ENCODE data around the gene KMT5C.
A peak's percentile ranks its signal among the peaks of the same experiment; 100 is the strongest.

KMT5C gene

GRCh38 chr19:55319785-55320184, 19.9 kb upstream of the KMT5C start:
- no peak for DNase-seq (ENCODE audit: low spot score)

DNA sequence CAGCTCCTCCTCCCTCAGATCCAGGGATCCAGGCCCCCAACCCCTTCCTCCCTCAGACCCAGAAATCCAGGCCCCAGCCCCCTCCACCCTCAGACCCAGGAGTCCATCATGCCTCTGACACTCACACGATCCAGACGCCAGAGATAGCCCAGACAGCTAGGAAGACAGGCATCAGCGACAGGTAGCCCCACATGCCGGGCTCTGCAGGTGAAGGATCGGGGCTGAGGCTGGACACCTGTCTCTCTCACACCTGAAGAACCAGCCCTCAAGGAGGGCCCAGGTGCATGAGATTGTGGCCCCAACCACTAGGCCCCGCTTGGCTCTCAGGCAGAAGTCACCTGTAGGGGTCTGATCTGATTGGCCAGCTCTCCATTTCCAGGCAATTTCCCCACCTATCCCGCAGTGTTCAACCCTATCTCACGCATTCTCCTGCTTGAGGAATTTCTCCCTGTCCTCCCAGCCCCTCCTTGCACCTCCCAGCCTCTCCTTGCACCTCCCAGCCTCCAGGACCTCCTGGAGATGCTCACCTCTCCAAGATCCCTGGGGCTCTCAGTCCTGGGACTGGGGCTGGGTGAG, 18.7 kb upstream of the KMT5C start:
- no peak for DNase-seq (ENCODE audit: low spot score)

DNA sequence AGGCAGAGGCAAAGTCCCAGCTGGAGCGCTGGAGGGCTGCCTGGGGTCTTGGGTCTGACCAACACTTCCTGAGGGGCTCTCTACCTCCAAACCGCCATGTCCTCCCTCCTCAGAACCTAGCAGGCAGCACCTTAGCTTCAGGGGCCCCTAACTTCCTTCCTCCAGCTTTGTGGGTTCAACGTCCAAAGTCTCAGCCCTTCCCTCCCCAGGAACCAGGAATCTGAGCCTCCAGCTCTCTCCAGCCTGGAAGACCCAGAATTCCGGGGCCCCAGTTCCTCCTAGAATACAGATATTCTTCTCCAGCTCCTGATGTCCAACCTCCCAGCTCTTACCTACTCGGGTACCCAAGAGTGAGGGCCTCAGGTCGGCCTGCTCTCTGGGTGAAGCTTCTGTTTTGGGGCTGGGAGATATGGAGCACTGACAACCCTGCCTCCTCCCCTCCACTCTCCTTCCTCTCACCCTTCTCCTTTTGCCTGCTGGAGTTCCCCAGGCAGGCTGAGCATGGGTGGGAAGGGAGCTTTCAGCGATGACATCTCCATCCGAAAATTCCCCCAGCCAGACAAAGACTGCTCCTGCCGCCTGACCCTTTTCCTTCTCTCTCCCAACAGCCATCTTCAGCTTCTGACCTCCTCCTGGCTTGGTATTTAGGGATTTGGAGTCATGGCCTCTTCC, 18.1 kb upstream of the KMT5C start:
- no peak for DNase-seq (ENCODE audit: low spot score)

GRCh38 chr19:55322204-55322885, 17.3 kb upstream of the KMT5C start:
- DNase-seq (ENCODE audit: low spot score), result no peak

- DNase-seq (ENCODE audit: low spot score), result no peak
These were observed 15.0 kb upstream of the KMT5C start for GRCh38 chr19:55324662-55325061.

- no peak for DNase-seq (ENCODE audit: low spot score)
These were observed 14.5 kb upstream of the KMT5C start, which contains the start of gene TMEM150B for GRCh38 chr19:55325172-55325571. TMEM150B (minus strand) TSS chr19:55325341; CDS start chr19:55321036, 4,305 bp downstream.

- peak; percentile 44 for DNase-seq (ENCODE audit: low spot score)
These were observed 10.8 kb upstream of the KMT5C start for GRCh38 chr19:55328774-55329318.

DNA sequence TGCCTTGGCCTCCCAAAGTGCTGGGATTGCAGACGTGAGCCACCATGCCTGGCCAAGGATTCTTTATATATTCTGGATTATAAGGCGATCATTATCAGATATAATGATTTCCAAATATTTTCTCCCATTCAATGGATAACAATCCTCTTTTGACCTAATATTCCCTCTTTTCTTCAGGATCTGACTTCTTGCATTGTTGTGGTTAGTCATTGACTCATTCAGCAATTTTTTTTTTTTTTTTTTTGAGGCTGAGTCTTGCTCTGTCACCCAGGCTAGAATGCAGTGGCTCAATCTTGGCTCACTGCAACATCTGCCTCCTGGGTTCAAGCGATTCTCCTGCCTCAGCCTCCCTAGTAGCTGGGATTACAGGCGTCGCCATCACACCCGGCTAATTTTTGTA, 9.9 kb upstream of the KMT5C start:
- DNase-seq (ENCODE audit: low spot score), result peak; percentile 52

DNA sequence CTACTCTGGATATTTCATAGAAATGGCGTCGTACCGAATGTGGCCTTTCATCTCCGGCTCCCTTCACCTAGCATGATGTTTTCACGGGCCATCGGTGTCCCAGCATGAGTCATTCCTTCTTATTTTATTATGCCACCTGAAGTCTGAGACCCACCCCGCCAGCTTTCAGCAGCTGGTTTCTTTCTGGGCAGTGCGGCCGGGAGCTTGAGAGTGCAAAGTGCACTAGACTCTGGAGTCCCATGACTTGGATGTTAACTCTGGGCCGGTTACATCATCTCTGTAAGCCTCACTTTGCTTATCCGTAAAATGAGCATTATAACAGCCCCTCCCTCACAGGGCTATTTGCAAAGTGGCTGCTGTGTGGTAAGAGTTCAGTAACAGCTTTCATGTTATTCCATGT, 5.8 kb upstream of the KMT5C start:
- DNase-seq (ENCODE audit: low spot score), result no peak

- DNase-seq (ENCODE audit: low spot score), result no peak
These were observed 3.6 kb upstream of the KMT5C start for GRCh38 chr19:55336101-55336500.

DNA sequence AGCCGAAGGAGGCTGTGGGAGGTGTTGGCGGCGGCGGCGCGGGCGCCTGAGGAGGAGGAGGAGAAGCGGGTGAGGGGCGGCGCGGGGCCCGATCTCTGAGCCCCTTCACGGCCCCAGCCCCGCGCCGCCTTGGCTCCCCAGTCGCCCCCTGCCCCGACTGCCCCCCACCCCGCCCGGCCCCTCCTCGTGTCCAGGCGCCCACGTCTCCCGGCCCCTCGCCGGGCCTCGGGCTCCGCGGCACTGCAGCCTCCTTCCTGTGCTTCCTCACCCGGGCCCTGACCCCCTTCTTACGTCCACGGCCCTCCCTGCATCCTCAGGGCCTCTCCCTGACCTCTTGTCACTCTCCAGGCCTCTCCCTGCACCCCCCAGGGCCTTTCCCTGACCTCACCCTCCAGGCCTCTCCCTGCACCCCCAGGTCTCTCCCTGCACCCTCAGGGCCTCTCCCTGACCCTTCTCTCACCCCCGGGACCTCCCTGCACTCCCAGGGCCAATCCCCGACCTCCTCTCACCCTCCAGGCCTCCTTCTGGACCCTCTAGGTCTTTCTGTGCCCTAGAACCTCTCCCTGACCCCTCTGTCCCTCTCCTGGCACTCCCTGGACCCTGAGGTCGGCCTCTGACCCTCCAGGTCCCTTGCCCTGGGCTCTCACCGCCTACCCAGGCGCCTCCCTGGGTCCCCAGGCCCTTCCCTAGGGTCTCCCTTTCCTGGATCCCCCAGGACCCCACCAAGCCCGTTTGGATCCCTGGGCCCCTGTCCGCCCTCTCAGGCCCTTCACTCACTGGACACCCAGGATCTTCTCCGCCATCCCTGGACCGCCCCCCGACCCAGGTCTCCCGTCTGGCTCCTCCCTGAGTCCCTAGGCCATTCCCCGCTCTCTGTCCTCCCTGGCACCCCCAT, 460 bp downstream of the KMT5C start:
- DNase-seq (ENCODE audit: low spot score), result peak; percentile 54

- DNase-seq (ENCODE audit: low spot score), result peak; percentile 24
These were observed 1.1 kb downstream of the KMT5C start for GRCh38 chr19:55340784-55341147.

DNA sequence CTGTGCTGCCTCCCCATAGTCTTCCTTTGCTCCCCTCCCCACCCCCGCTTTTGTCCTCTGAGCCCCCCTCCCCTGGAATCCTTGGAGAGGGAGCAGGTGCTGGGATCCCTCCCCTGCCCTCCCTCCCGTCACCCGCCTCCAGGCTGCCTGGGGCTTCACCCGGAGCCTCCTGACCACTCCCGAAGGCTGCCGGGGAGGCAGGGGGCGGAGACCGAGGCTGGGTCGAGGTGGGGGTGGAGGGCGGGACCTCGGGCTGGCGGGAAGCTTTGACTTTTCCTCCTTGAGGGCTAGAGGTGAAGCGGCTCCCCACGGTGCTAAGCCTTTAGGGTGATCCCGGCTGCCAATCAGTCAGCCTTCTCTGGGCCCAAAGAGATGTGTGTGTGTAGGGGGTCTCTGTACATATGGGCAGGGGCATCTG, 1.5 kb downstream of the KMT5C start:
- DNase-seq (ENCODE audit: low spot score), result peak; percentile 72

DNA sequence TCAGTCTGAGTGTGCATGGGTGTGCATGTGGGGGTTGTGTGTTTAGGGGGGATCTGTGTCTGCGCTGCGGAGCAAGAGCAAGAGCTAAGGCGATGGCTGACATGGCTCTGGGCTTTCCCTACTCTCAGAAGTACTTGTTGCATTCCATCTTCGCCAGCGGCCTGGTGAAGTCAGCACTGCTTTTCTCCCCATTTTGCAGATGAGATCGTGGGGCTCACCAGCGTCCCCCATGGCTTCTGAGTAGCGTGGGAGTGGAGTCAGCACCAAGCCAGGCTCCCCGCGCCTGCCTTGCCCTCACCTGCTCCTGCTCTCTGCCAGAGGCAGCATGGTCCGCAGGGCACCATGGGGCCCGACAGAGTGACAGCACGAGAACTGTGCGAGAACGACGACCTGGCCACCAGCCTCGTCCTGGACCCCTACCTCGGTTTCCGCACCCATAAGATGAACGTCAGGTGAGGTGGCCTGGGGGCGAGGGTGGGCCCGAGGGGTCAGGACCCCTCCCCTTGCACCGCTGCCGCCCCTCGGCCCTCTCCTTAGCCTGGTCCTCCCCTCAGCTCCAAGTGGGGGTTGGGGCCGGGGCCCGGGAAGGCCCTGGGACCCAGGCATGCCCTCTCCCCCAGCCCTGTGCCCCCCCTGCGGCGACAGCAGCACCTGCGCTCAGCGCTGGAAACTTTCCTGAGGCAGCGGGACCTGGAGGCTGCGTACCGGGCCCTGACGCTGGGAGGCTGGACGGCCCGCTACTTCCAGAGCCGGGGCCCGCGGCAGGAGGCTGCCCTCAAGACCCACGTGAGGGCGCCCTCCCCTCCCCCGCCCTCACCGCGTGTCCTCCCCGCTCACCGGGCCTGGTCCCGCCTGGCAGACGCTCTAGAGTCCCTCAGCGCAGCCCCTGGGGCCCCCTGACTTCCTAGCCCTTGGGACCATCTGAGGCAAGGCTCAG, 2.2 kb downstream of the KMT5C start:
- DNase-seq (ENCODE audit: low spot score), result no peak

- DNase-seq (ENCODE audit: low spot score), result no peak
These were observed 4.8 kb downstream of the KMT5C start for GRCh38 chr19:55344444-55344843.

GRCh38 chr19:55345101-55345817, 5.6 kb downstream of the KMT5C start:
- no peak for DNase-seq (ENCODE audit: low spot score)

DNA sequence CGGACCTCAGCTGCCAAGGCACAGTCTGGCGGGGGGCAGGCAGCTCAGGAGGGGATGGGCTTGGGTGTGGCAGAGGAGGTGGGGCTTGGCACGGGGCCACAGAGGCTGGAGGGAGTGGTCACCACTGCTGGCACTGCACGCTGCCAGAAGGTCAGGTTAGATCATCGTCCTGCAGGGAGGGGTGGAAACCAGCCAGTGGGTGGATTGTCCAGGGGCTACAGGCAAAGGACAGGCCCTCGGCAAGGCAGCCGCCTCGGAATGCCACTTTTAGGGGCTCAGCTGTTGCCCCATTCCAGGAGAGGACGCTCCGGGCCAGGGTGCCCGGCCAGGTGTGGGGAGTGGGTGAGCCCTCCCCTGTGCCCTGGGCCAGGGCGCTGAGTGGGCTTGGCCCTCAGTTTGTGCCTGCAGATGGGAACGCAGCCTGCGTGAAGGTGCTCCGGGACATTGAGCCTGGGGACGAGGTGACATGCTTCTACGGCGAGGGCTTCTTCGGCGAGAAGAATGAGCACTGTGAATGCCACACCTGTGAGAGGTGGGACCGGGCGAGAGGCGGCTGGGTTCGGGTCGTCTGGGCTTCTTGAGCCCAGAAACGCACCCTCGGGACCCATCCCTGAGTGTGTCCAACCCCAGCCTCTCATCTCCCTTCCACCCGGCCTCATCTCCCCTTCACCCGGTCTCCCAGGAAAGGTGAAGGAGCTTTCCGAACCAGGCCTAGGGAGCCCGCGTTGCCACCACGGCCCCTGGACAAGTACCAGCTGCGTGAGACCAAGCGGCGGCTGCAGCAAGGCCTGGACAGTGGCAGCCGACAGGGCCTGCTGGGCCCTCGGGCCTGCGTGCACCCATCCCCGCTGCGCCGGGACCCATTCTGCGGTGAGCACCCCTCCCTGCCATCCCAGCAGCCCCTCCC, 6.4 kb downstream of the KMT5C start:
- no peak for DNase-seq (ENCODE audit: low spot score)

DNA sequence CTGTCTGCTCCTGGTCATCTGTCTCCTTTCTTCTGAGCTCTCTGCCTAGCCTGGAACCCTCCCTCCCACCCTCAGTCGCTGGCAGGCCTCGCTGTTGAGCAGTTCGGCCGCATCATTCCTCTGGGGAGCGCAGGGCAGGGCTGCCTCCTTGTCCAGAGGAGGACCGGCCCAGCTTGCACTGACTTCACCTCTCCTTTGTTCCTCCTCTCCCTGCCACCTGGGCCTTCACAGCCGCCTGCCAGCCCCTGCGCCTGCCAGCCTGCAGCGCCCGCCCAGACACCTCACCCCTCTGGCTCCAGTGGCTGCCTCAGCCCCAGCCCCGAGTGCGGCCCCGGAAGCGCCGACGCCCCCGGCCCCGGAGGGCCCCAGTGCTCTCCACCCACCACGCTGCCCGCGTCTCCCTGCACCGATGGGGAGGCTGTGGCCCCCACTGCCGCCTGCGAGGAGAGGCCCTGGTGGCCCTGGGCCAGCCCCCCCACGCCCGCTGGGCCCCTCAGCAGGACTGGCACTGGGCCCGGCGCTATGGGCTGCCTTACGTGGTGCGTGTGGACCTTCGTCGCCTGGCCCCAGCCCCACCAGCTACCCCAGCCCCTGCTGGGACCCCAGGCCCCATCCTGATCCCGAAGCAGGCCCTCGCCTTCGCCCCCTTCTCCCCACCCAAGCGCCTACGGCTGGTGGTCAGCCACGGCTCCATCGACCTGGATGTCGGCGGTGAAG, 7.2 kb downstream of the KMT5C start:
- DNase-seq (ENCODE audit: low spot score), result no peak

All from RKO (cell line).